Activated naive CD4-positive, alpha-beta T cell treated with anti-CD3 and anti-CD28 coated beads, Interleukin-2, amount 50 U/mL, for 72 hours (primary cell): ENCODE data around the gene EIF6. TPM values are rescaled to one million over a fixed set of nuclear protein-coding genes. Genes with fewer than 3 reads are reported as not detected.

Experiments
- ATAC-seq, 2 donors: fragments of 150-1000 bp; cut with Tn5 transposase; 2 replicates each; pipeline ENCODE4 v1.10.0; 2021; ENCODE audit warnings: mild to moderate bottlenecking in 2 of 2, moderate library complexity in 2 of 2
- DNase-seq, 2 donors: peaks; one replicate each; pipeline ENCODE4 v3.0.0; 2021 to 2022; ENCODE audit warnings: low spot score in 2 of 2
- H3K27ac Mint-ChIP-seq, 2 donors: one replicate each; pipeline ENCODE4 v1.8.0; 2022; ENCODE audit warnings: mild to moderate bottlenecking in 2 of 2, mixed read lengths in 2 of 2
- H3K36me3 Mint-ChIP-seq, 2 donors: one replicate each; pipeline ENCODE4 v1.8.0; 2022; ENCODE audit warnings: mixed read lengths in 2 of 2
- H3K9me3 Mint-ChIP-seq, 2 donors: one replicate each; pipeline ENCODE4 v1.8.0; 2022; ENCODE audit warnings: mixed read lengths in 2 of 2
- total RNA-seq, 2 donors: library from RNA; stranded (reverse); gene quantifications; one replicate each; pipeline ENCODE4 v1.2.3, GENCODE V29; 2022

Gene EIF6
- total RNA-seq, 2 donors from 2014 or later: 63.9 to 115 TPM

- no peak for ATAC-seq
- peaks cover 12 to 13% of the 10 kb centered on the region in 2 donors for H3K36me3 Mint-ChIP-seq
- no peak for DNase-seq
- H3K27ac Mint-ChIP-seq: no peak overlapping the region
- no peaks in the 10 kb centered on the region for H3K9me3 Mint-ChIP-seq
Measured at GRCh38 chr20:35288325-35289060, 3.9 kb upstream of the EIF6 start.

GRCh38 chr20:35287509-35288324, 3.1 kb upstream of the EIF6 start:
- peaks cover 15 to 18% of the 10 kb centered on the region in 2 donors for H3K36me3 Mint-ChIP-seq
- H3K27ac Mint-ChIP-seq: no peak overlapping the region

DNA sequence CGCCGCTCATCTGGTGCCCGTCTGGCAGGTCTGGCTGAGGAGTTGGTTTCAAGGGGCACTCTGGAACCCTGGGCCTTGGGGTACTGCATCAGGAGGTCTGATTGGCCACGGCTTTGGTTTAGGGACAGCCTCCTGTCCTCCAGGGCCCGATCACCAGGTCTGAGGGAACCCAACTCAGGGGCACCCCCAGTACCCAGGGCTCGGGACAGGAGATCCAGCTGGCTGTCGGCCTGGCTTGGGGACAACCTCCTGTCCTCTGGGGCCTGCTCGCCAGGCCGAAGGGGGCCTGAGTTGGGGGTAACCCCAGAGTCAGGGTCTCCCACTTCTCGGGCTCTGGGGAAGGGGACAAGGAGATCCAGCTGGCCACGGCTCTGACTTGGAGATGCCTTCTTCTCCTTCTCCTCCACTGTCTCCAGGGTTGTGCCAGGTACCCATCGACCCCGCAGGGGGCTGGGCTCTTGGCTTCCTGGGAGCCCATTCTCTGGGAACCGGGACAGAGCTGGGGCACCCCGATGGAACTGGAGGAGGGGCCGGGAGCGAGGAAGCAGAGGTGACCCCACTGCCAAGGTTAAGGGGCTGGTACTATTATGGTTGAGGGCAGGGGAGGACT, 2.4 kb upstream of the EIF6 start:
- DNase-seq: no peak

More at GRCh38 chr20:35287509-35288324, 3.1 kb upstream of the EIF6 start:
- DNase-seq: no peak
- ATAC-seq: no peak
- H3K9me3 Mint-ChIP-seq: no peaks in the 10 kb centered on the region

GRCh38 chr20:35286077-35286898, 1.7 kb upstream of the EIF6 start:
- peaks cover 15 to 23% of the 10 kb centered on the region in 2 donors for H3K36me3 Mint-ChIP-seq
- ATAC-seq: no peak
- H3K27ac Mint-ChIP-seq: peak overlapping the region; percentile 10 to 89
- H3K9me3 Mint-ChIP-seq: no peaks in the 10 kb centered on the region
- no peak for DNase-seq

More for the DNA sequence above, 2.4 kb upstream of the EIF6 start:
- ATAC-seq: no peak
- peaks cover 15 to 22% of the 10 kb centered on the region in 2 donors for H3K36me3 Mint-ChIP-seq
- H3K27ac Mint-ChIP-seq: no peak overlapping the region
- no peaks in the 10 kb centered on the region for H3K9me3 Mint-ChIP-seq

GRCh38 chr20:35285806-35286076, 1.2 kb upstream of the EIF6 start:
- DNase-seq (no peak), ATAC-seq (no peak)
- Mint-ChIP-seq H3K9me3 (no peaks in the 10 kb centered on the region), H3K36me3 (peaks cover 15 to 23% of the 10 kb centered on the region in 2 donors), H3K27ac (peak overlapping the region; percentile 10 to 89)

- H3K36me3 Mint-ChIP-seq: peaks cover 15 to 26% of the 10 kb centered on the region in 2 donors
- no peaks in the 10 kb centered on the region for H3K9me3 Mint-ChIP-seq
- ATAC-seq (no peak), DNase-seq (no peak)
- peak overlapping the region; percentile 89 to 97 for H3K27ac Mint-ChIP-seq
Measured at GRCh38 chr20:35284992-35285805, 627 bp upstream of the EIF6 start.

GRCh38 chr20:35283441-35284266, 918 bp downstream of the EIF6 start:
- Mint-ChIP-seq H3K9me3 (no peaks in the 10 kb centered on the region), H3K36me3 (peaks cover 15 to 38% of the 10 kb centered on the region in 2 donors), H3K27ac (peak overlapping the region; percentile 89 to 95)
- ATAC-seq (peak; percentile 37 to 58), DNase-seq (no peak)

GRCh38 chr20:35281506-35282101, 3.0 kb downstream of the EIF6 start:
- ATAC-seq: no peak
- Mint-ChIP-seq H3K27ac (no peak overlapping the region), H3K9me3 (no peaks in the 10 kb centered on the region), H3K36me3 (peaks cover 23 to 53% of the 10 kb centered on the region in 2 donors)
- DNase-seq: no peak

- peak overlapping the region; percentile 82 to 99 for H3K27ac Mint-ChIP-seq
- no peak for DNase-seq
- no peak for ATAC-seq
- H3K9me3 Mint-ChIP-seq: no peaks in the 10 kb centered on the region
- H3K36me3 Mint-ChIP-seq: peaks cover 23 to 53% of the 10 kb centered on the region in 2 donors
Measured at GRCh38 chr20:35280523-35280922, 4.0 kb downstream of the EIF6 start.

DNA sequence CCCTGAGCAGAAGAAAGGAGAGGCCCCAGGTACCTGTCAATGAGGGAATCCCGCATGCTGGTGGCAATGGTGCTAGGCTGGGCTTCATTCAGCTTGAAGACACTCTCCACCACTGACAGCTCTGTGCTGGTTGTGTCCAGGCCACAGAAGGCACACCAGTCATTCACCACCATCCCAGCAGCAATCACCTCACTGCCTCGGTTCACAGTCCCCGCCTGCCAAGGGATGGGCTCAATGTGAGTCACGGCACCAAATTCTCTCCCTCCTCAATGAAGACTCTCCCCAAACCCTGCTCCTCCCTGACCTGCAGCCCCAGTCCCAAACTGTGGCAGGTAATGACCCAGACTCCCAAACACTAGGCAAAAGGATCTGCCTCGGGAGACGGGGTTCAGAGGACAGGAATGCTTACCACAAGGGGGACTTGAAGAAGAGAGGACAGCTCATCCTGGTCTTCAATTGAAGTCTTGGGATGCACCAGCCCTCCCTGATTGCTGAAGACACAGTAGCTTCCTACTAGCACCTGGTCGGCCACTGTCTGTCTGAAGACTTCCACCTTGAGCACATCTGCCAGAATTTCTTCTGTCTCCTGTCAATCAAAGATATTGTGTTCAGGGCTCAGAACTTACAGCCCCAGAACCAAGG, 4.9 kb downstream of the EIF6 start:
- Mint-ChIP-seq H3K36me3 (peaks cover 20 to 49% of the 10 kb centered on the region in 2 donors), H3K27ac (peak overlapping the region; percentile 82 to 99)

DNA sequence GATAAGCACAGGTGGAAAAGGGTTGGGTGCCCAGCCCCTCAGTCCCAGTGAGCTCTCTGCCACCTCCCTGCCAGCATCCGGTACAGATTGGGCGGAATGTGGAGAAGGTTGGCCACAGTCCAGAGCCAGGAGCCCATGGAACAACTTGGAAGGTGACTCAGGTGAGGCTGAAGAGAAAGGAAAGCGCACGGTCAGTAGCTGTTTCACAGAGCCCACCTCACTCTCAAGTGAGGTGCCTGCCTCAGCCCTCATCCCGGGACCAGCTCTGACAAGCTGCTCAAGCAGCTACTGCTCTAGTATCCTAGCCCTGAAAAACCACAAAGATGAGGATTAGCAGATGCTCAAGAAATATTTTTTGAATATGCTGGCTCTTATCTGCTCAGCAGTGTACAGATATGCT, 5.5 kb downstream of the EIF6 start:
- ATAC-seq (no peak), DNase-seq (no peak)
- H3K36me3 Mint-ChIP-seq: peaks cover 17 to 46% of the 10 kb centered on the region in 2 donors
- peak overlapping the region; percentile 37 to 99 for H3K27ac Mint-ChIP-seq
- H3K9me3 Mint-ChIP-seq: no peaks in the 10 kb centered on the region

More for the DNA sequence above, 4.9 kb downstream of the EIF6 start:
- H3K9me3 Mint-ChIP-seq: no peaks in the 10 kb centered on the region
- ATAC-seq (no peak), DNase-seq (no peak)

- H3K27ac Mint-ChIP-seq: peak within 1 kb of the TSS; percentile 98 to 99
- peaks cover 8 to 35% of the 10 kb centered on the region in 2 donors for H3K36me3 Mint-ChIP-seq
- peak; percentile 94 to 95 for ATAC-seq
Measured at GRCh38 chr20:35277531-35278395, 6.8 kb downstream of the EIF6 start, which contains the start of gene MMP24OS. Gene MMP24OS (minus strand): TSS chr20:35278122. CDS start chr20:35277929, 193 bp downstream.

DNA sequence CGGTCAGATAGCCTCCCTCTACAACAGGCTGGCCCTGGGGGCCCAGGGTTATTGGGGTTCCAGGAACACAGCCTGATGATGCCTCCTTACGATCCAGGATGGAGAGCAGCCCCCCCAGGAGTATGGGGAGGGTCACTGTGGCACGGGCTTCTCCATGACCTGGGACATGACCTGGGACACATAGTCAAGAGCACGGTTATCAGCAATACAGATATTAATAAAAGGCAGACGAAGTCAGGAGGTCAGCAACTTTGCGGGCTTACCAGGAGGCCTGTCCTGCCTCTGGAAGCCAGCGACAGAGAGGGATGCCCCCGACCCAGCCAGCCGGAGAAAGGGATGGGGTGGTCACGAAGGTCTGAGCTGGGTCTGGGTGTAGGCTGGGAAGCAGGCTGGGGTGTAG, 7.4 kb downstream of the EIF6 start:
- peaks cover 8 to 33% of the 10 kb centered on the region in 2 donors for H3K36me3 Mint-ChIP-seq
- H3K27ac Mint-ChIP-seq: peak overlapping the region; percentile 98 to 99
- no peak for DNase-seq
- no peaks in the 10 kb centered on the region for H3K9me3 Mint-ChIP-seq
- ATAC-seq: no peak

More at GRCh38 chr20:35277531-35278395, 6.8 kb downstream of the EIF6 start, which contains the start of gene MMP24OS:
- peak; percentile 86 to 90 for DNase-seq
- H3K9me3 Mint-ChIP-seq: no peaks in the 10 kb centered on the region
